Stimulated activated CD4-positive, alpha-beta T cell treated with anti-CD3 and anti-CD28 coated beads, TNF-alpha, amount 100 ng/mL, for 1 hour (primary cell): Measurements from ENCODE around the gene MBLAC1.

Source experiments
- DNase-seq, 3 donors: peaks; one replicate each; pipeline ENCODE4 v3.0.0-alpha.2; 2020; ENCODE audit warnings: low read depth in 3 of 3, low spot score in 1 of 3

Gene MBLAC1, protein sequence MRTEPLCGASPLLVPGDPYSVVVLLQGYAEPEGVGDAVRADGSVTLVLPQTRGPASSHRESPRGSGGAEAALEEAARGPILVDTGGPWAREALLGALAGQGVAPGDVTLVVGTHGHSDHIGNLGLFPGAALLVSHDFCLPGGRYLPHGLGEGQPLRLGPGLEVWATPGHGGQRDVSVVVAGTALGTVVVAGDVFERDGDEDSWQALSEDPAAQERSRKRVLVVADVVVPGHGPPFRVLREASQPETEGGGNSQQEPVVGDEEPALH

DNA sequence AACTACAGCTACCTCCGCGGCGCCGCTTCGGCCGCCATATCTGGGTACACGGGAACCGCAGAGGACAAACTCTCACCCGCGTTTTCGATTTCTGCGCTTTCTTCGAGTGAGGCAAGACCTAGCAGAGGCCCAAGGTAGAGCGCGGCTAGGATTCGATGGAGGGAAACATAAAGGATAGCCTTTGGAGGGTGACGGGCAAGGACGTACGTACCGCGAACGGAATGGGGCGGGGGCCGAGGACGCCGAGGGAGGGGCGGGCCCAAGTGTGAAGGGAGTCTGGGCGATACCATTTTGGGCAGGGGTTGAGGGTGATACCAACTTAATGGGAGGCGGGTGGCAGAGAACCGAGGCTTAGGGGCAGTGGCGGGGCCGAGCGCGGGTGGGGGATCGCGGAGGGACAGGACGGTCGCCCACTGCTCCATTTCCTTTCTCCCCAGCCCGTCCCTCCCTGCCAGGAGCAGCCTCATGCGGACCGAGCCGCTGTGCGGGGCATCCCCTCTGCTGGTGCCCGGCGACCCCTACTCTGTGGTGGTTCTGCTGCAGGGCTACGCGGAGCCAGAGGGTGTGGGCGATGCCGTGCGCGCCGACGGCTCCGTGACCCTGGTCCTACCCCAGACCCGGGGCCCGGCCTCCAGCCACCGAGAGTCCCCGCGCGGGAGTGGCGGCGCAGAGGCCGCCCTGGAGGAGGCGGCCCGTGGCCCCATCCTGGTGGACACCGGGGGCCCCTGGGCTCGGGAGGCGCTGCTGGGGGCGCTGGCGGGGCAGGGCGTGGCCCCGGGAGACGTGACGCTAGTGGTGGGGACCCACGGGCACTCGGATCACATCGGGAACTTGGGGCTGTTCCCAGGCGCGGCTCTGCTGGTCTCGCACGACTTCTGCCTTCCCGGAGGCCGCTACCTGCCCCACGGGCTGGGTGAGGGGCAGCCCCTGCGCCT is at the start of gene MBLAC1:
MBLAC1 (plus strand) TSS at position 37 of the 935 bp plus-strand sequence; CDS start at position 466, 429 bp downstream.
- DNase-seq, result peak; percentile 72 to 81 (median 81)

DNA sequence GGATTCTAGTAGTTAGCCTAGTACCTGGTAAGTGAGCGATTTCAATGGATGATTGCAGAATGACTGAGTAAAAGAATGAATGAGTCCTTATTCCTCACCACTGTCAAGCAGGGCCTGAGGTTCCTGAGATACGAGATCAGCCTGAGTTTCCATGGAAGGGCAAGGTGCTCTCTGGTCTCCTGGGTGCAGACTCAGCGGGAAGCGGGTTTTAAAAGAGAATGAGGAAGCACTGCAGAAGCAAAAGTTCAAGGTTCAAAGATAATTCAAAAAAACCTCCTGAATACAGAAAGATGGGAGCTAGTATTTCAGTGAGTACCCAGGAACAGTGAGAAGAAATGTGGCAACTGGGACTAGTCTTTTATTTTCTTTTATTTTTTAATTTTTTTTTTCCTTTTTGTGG is 49.6 kb upstream of the MBLAC1 start:
- DNase-seq, result no peak

DNA sequence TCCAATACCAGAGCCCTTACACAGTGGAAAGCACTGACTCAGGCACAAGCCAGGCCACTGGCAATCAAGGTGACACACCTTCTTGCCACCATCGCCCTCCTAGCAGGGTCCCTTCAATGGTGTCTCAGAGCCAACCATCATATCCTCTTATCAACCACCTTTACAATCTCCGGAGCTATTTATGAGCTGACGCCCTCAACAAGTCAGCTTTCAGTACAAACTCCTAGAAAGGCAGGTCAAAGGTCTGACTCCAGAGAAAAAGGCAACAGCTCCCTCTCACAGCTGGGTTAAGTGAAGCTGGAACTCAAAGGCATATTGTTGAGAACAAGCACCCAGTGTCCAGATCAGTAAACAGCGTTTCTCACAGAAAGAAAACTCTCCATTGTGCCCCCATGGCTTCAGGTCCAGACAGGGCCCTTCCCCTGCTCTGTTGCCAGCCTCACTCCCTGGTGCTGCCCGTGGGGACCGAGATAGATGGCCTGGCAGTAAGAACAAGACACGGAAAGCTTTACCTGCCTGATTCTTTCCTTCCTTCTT is 47.7 kb upstream of the MBLAC1 start:
- no peak for DNase-seq

DNA sequence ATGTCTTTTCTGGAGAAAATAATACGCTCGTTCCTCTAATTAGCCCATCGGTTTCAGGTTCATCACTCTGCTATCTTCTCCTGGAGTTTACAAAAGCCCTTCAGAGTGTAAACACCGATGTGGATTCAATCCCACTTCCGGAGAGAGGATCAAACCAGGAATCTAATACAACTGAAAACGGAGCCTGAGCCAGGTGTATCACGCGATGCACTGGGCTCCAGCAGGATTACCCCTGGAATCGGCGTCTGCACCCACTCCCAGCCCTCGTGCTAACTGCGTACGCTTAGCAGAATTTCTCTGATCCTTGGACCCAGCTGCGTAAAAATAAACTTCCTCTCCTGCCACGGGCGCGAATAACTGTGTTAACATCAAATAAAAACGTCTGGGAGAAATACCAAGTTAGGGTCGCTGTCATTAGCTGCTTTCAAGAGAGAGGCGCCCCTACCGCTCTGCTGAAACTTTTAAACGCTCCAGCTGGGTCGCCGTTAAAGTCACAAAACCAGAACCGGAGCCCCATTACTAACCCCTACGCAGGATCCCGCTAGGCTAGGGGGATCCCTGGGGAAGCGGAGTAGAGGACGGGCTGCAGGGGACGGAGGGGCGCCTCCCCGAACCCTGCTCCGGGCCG is 45.7 kb upstream of the MBLAC1 start:
- DNase-seq, result no peak

DNA sequence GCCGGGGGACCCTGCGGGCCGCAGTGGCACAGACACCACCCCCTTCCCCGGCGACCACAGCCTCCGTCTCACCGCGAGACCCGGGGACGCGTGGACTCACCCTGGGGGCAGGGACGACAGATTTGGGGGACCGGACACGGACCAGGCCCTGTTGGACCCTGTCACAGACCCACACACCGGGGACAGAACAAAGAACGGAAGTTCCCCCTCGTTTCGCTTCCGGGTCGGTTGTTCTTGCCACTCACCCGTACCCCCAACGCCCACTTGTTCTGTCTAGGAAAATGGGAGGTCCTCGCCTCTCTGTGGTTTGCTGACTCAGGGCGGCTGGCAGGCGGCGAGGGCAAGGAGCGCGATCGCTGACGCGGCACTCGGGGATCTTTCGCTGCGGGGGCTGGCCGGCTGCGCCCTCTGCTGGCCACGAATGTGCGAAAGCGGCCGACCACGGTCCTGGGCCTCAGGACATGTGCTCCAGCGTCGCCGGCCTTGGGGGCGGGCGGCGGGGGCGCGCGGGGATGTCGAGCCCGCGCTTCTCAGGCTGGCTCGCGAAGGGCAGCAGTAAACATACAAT is 45.1 kb upstream of the MBLAC1 start, which contains the start of gene ZNF3:
ZNF3 (minus strand) TSS at position 189 of the 568 bp plus-strand sequence. CDS start 4,366 bp downstream, outside the sequence.
- DNase-seq, result peak; percentile 94

DNA sequence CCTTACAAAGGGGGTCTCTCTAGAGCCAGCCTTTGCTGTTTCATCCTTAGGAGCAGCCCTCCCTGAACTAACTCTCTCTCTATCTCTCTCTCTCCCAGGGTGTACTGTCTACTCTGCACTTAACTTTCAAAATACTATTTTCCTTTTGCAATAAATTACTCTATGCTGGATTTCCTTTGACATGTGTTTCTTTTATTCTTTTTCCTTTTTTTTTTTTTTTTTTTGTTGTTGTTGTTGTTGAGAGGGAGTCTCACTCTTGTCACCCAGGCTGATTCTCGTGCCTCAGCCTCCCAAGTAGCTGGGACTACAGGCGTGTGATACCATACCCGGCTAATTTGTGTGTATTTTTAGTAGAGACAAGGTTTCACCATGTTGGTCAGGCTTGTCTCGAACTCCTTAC is 43.8 kb upstream of the MBLAC1 start:
- DNase-seq, result no peak

DNA sequence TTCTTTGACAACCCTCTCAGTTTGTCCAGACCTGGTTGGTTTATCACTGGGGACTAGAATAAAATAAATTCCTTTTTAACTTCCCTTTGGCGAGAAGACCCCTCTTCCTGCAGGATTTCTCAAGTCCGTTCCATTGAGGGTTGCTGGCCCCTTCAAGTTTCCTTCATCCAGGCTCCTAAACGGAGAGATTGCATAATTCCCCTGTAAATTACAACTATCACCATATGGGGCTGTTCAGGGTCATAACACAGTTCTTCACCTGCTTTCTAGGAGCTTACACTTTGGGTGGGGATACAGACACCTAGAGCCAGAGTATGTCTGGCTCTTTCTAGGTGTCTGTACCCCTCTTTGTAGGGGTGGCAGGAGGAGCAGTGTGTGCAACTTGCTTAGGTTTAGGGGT is 41.3 kb upstream of the MBLAC1 start:
- no peak for DNase-seq

DNA sequence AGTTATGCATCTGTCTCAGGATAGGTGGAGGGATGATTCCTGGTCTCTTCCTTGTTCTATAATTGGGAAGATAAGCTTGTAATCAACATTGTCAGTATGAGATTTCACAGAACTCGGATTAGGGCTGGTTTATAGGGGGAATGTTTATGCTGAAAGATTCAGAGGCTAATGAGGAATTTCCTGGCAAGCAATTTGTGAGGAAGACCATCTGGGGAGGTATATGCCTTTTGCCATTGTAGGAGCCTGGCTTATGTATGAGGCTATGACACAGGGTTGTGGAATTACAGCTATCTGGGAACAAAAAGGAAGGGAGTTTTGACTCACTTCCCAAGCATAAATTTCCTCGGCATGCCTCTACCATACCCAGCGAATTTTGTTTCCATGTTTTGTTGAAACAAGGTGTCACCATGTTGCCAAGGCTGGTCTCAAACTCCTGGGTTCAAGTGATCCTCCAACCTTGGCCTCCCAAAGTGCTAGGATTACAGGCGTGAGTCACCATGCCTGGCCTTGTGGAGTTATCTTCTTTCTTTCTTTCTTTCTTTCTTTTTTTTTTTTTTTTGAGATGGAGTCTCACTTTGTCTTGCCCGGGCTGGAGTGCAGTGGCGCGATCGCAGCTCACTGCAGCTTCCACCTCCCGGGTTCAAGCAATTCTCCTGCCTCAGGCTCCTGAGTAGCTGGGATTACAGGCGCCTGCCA is 39.6 kb upstream of the MBLAC1 start:
- DNase-seq, result no peak

DNA sequence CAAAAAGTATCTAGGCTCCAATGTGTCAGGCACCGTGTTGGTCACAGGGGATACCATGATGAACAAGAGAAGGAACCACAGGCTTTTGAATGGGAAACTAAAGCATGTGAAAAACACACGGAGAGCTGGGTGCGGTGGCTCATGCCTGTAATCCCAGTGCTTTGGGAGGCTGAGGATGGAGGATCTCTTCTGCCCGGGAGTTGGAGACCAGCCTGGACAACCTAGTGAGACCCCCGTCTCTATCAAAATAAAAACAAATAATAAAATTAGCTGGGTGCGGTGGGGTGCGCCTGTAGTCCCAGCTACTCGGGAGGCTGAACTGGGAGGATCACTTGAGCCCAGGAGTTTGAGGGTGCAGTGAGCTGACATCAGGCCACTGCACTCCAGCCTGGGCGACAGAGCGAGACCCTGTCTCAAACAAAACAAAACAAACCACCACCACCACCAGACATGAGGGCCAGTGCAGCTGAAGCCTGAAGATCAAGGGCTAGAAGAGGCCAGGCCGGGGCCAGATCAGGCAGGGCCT is 38.6 kb upstream of the MBLAC1 start:
- no peak for DNase-seq

DNA sequence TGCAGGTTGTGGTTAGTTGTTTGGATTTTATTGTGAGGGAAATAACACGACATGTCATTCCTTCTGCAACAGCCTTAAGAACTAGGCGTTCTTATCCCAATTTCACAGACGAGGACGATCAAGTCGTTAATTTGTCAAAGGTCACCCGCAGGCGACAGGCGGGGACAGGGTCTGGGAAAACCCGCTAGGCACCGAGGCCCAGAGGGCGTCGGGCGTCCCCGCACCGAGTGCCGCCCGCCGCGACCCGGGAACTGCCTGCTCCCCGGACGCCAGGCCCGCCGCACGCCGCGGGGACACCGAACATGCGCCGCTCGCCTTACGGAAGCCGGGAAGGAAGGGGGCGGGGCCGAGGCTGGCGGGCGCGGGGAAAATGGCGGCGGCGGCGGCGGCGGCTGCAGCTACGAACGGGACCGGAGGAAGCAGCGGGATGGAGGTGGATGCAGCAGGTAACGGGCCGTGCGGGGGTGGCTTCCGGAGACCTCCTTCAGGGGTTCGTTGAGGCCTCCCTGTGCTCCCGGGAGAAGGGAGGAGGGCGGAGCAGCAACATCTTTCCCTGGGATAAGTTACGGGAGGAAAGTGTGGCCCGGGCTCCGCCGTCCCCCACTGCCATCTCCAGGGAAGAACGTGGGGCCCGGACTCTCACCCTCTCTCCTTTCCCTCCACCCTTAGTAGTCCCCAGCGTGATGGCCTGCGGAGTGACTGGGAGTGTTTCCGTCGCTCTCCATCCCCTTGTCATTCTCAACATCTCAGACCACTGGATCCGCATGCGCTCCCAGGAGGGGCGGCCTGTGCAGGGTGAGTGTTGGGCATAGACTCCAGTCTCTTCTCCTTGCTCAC is 37.9 kb upstream of the MBLAC1 start, which contains the start of gene COPS6:
COPS6 (plus strand) TSS at position 349 of the 837 bp plus-strand sequence; CDS start at position 371, 22 bp downstream.
- peak; percentile 63 to 90 (median 73) for DNase-seq

DNA sequence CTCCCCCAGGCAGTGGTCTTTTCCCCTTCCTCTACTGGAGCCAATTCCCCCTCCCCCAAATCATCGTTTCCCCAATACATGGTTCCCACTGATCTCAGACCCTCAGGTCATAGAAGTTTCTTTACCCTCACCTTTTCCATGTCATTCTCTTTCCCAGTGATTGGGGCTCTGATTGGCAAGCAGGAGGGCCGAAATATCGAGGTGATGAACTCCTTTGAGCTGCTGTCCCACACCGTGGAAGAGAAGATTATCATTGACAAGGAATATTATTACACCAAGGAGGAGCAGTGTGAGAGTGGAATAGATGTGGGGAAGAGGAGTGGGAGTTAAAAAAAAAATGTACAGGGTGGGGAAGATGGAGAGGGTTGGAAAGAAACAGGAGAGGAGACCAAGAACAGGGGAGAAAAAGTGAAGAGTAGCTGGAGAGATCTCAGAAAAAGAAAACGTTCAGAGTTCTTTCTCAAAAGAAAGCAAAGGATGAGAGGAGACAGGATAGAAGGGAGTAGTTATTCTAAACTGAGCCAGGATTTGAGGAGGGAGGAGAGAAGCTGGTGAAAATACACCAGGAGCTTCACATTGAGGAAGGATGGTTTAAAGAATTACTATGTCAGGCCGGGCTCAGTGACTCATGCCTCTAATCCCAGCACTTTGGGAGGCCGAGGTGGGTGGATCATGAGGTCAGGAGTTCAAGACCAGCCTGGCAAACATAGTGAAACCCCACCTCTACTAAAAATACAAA is 37.1 kb upstream of the MBLAC1 start:
- no peak for DNase-seq

DNA sequence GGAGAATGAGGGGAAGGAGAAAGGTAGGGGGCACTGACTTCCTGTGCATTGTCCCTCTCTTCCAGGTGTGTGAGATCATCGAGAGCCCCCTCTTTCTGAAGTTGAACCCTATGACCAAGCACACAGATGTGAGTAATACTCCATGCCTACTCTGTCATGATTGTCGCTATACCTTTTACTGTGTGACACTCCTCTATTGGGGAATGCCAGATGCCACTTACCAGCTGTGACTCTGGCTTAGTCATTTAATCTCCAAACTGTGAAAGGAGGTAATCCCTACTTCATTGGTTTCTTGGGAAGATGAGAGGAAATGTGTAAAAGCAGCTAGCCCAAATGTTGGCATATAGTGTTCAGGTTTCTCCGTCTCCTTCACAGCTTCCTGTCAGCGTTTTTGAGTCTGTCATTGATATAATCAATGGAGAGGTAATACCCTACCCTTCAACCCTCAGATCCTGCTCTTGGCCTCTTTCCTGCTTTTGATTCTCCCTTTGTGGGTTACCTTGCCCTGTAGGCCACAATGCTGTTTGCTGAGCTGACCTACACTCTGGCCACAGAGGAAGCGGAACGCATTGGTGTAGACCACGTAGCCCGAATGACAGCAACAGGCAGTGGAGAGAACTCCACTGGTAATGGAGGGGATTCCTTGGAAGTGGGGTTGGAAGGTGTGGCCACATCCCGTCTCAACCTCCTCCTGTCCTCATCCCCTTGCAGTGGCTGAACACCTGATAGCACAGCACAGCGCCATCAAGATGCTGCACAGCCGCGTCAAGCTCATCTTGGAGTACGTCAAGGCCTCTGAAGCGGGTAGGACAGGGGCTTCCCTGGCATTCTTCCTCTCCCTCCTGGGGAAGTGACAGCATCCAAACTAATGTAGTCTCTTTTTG is 36.0 kb upstream of the MBLAC1 start:
- no peak for DNase-seq

DNA sequence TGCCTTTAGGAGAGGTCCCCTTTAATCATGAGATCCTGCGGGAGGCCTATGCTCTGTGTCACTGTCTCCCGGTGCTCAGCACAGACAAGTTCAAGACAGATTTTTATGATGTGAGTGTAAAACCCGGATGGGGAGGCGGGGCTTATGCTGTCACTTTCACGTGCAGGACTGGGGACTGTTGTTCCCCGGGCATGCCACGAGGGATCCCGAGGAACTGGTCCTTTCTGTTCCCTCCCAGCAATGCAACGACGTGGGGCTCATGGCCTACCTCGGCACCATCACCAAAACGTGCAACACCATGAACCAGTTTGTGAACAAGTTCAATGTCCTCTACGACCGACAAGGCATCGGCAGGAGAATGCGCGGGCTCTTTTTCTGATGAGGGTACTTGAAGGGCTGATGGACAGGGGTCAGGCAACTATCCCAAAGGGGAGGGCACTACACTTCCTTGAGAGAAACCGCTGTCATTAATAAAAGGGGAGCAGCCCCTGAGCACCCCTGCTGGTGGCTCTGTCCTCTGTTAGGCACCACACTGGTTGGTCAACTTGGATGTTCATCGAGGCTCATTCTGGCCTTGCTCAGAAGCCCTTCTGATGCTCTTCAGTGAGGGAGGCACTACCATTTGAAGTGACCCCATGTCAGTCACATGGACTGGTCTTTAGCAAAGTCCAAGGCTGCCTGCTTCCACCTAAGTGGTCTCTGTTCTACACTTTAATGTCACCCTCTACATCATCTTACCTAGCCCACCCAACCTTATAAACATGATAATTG is 35.2 kb upstream of the MBLAC1 start:
- DNase-seq, result no peak

DNA sequence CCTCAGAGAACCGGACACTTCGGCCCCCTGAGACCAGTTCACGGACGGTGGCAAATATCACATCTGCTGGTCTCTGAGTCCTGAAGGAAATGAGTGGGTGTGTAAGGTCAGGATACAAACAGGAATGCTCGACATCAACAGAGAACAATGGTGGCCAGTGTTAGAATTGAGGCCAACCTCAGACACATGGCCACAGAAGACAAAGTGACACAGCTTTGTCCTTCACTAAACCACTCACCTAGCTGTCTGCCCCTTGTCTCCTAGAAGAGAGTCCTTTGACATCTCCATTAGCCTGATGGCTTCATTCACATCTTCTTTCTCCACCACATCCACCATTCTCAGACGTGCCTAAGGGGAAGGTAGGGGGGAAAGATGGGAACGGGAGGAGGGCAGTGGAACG is 33.7 kb upstream of the MBLAC1 start:
- no peak for DNase-seq

DNA sequence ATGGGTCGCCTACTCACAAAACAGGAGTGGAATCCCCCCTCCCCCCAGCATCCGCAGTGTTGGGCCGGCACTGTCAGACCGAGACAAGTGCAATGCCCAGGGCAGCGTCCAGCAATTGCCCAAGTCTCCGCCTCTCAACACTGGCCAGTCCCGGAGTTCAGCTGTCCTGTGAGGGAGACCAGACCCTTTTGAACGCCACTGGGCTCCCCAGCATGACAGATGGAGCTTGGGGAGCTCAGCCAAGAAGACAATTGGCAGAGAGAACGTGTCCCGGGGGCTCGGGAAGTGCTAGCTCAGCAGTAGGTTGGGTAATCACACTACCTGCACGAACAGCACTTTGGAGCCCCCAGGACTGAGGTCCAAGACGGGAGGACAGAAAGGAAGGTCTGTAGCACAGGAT is 33.3 kb upstream of the MBLAC1 start:
- no peak for DNase-seq

DNA sequence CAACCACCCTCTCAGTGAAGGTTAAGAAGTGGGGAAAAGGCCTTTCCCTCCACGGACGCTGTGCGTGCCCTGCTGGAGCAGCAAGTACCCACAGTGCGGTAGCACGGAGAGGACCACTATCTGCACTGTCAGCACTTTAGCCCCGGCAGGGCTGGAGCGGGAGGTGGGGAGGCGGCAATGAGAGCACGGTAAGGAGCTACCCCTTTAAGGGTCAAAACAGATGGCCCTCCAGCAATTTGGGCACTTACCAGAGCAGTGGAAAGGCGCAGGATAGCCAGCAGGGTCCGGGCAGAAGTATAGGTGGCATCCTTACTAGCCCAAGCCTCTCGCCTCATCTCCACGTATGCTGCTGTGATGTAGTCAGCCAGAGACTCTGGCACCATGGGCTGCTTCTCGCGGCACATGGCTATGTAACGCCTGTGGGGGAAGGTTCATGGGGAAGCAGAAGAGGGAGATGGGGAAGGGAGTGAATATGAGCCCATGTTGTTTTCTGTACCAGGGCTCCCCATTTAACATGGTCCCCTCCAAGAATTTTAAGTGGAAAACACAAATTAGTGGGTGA is 32.8 kb upstream of the MBLAC1 start:
- DNase-seq, result no peak
